ENCODE results near the gene PRPF19. TPM values are rescaled to one million over a fixed set of nuclear protein-coding genes. Genes with fewer than 3 reads are reported as not detected.

PRPF19 gene
- total and polyA plus RNA-seq, 2 of the 8 experiments (the other 6 are each of a cell fraction or from before 2014, with no cell fraction given), result 107 to 141 TPM

DNA sequence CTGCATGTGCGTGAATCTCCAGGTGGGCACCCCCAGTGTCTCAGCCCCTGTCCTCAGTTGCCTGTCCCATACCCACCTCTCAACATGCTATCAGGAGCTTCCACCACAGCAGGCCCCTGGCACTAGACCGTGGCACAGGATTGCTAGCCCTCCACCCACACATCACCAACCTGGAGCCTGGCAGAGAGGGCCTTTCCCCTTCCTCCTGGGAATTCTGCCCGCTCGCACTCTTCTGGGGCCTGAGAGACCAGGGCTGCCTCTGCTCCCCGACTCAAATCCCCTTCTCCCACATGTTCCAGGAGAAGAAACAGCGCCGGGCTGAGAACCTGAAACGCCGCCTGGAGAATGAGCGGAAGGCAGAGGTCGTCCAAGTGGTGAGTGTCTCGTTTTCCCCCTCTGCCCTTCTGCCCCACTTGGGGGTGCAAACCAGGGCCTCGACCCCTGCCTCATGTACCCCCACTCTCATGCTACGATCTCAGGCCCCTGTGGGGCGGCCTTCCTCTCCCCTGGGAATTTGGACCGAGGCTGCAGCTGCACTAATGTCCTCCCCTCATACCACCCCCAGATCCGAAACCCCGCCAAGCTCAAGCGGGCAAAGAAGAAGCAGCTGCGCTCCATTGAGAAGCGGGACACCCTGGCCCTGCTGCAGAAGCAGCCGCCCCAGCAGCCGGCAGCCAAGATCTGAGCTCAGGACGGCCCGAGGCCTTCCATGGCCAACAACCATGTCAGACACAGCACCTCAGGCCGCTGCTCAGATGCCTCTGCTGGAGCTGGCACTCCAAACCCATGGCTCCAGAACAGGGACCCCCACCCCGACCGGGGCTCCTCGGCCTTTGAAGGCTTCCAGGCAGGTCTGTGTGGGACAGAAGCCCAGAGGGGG lies 56.5 kb downstream of the PRPF19 start (continued):
- TF ChIP-seq, protein P1, sequence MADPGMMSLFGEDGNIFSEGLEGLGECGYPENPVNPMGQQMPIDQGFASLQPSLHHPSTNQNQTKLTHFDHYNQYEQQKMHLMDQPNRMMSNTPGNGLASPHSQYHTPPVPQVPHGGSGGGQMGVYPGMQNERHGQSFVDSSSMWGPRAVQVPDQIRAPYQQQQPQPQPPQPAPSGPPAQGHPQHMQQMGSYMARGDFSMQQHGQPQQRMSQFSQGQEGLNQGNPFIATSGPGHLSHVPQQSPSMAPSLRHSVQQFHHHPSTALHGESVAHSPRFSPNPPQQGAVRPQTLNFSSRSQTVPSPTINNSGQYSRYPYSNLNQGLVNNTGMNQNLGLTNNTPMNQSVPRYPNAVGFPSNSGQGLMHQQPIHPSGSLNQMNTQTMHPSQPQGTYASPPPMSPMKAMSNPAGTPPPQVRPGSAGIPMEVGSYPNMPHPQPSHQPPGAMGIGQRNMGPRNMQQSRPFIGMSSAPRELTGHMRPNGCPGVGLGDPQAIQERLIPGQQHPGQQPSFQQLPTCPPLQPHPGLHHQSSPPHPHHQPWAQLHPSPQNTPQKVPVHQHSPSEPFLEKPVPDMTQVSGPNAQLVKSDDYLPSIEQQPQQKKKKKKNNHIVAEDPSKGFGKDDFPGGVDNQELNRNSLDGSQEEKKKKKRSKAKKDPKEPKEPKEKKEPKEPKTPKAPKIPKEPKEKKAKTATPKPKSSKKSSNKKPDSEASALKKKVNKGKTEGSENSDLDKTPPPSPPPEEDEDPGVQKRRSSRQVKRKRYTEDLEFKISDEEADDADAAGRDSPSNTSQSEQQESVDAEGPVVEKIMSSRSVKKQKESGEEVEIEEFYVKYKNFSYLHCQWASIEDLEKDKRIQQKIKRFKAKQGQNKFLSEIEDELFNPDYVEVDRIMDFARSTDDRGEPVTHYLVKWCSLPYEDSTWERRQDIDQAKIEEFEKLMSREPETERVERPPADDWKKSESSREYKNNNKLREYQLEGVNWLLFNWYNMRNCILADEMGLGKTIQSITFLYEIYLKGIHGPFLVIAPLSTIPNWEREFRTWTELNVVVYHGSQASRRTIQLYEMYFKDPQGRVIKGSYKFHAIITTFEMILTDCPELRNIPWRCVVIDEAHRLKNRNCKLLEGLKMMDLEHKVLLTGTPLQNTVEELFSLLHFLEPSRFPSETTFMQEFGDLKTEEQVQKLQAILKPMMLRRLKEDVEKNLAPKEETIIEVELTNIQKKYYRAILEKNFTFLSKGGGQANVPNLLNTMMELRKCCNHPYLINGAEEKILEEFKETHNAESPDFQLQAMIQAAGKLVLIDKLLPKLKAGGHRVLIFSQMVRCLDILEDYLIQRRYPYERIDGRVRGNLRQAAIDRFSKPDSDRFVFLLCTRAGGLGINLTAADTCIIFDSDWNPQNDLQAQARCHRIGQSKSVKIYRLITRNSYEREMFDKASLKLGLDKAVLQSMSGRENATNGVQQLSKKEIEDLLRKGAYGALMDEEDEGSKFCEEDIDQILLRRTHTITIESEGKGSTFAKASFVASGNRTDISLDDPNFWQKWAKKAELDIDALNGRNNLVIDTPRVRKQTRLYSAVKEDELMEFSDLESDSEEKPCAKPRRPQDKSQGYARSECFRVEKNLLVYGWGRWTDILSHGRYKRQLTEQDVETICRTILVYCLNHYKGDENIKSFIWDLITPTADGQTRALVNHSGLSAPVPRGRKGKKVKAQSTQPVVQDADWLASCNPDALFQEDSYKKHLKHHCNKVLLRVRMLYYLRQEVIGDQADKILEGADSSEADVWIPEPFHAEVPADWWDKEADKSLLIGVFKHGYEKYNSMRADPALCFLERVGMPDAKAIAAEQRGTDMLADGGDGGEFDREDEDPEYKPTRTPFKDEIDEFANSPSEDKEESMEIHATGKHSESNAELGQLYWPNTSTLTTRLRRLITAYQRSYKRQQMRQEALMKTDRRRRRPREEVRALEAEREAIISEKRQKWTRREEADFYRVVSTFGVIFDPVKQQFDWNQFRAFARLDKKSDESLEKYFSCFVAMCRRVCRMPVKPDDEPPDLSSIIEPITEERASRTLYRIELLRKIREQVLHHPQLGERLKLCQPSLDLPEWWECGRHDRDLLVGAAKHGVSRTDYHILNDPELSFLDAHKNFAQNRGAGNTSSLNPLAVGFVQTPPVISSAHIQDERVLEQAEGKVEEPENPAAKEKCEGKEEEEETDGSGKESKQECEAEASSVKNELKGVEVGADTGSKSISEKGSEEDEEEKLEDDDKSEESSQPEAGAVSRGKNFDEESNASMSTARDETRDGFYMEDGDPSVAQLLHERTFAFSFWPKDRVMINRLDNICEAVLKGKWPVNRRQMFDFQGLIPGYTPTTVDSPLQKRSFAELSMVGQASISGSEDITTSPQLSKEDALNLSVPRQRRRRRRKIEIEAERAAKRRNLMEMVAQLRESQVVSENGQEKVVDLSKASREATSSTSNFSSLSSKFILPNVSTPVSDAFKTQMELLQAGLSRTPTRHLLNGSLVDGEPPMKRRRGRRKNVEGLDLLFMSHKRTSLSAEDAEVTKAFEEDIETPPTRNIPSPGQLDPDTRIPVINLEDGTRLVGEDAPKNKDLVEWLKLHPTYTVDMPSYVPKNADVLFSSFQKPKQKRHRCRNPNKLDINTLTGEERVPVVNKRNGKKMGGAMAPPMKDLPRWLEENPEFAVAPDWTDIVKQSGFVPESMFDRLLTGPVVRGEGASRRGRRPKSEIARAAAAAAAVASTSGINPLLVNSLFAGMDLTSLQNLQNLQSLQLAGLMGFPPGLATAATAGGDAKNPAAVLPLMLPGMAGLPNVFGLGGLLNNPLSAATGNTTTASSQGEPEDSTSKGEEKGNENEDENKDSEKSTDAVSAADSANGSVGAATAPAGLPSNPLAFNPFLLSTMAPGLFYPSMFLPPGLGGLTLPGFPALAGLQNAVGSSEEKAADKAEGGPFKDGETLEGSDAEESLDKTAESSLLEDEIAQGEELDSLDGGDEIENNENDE (IDR thresholded peaks at IDR 0.05; ENCODE audit: insufficient replicate concordance, low read length), result no peak
- TF ChIP-seq TEAD4 (IDR thresholded peaks at IDR 0.05; ENCODE audit: low read depth, low read length) (no peak), ZNF274 (IDR thresholded peaks at IDR 0.05; ENCODE audit: borderline replicate concordance, extremely low read depth, low read length) (no peak)
